Measurements from ENCODE around the gene PSMG4. TPM values are rescaled to one million over a fixed set of nuclear protein-coding genes. Genes with fewer than 3 reads are reported as not detected.

PSMG4 gene
- total RNA-seq, 1 donor, result 19.9 TPM

GRCh38 chr6:3316331-3316730, 57.6 kb downstream of the PSMG4 start:
- no peak for TF ChIP-seq CTCF (IDR thresholded peaks at IDR 0.05; ENCODE audit: insufficient read depth, low read depth, low read length)
- DNase-seq (ENCODE audit: low read depth), result no peak
- H3K4me3 ChIP-seq (ENCODE audit: low read depth, low read length), result no peak overlapping the region

DNA sequence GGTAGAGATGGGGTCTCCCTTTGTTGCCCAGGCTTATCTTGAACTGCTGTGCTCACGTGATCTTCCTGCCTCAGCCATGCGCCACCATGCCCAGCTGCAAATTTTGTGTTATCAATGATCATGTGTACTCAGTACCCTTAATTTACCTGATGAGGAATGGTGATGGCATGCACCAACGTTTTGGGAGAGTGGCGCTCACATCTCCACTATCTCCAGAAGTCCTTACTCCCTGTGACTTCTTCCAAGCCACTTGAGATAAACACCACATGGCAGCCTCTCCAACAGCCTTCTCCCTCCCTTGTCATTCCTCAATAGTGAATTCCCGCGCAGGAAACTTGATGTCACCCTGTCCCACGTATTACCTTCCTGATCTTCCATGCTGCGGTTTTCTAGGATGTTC, 58.1 kb downstream of the PSMG4 start:
- H3K4me3 ChIP-seq (ENCODE audit: low read depth, low read length), result no peak overlapping the region
- DNase-seq (ENCODE audit: low read depth), result no peak
- TF ChIP-seq CTCF (IDR thresholded peaks at IDR 0.05; ENCODE audit: insufficient read depth, low read depth, low read length), result no peak

Other genes with a start within 250 kb of the PSMG4 start
- 25.4 and 28.5 TPM in 2 replicates for gene RIPK1, start 190.5 kb upstream of the PSMG4 start, total RNA-seq
- 16.1 and 17.3 TPM in 2 replicates for gene BPHL, start 140.2 kb upstream of the PSMG4 start, total RNA-seq
- 81.5 and 90.7 TPM in 2 replicates for gene TUBB2A, start 101.4 kb upstream of the PSMG4 start, total RNA-seq
- gene TUBB2B, start 31.3 kb upstream of the PSMG4 start, total RNA-seq, result 4.8 and 5.2 TPM in 2 replicates
- 2.2 and 2.6 TPM in 2 replicates for gene SLC22A23, start 198.1 kb downstream of the PSMG4 start, total RNA-seq